ENCODE measurements around the gene VPS37B. TPM values are rescaled to one million over a fixed set of nuclear protein-coding genes. Genes with fewer than 3 reads are reported as not detected.

The VPS37B gene
- total and polyA plus RNA-seq, 2 donors (not counting 1 experiment from before 2014, with no cell fraction given): 10.7 to 25.6 TPM

DNA sequence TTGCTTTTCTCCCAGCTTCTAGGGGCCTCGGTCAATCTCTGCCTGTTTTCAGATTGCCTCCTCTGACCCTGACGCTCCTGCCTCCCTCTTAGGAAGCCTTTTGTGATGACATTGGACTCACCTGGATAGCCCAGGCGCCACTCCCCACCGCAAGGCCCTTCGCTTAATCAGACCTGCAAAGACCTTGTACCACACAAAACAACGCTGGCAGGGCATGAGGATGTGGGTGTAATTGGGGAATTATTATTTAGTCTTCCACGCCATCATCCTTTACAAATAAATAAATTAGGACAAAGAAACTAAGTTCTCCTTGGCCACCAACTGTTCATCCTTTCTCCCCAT lies 7.7 kb upstream of the VPS37B start:
- Histone ChIP-seq H3K9ac (ENCODE audit: insufficient read depth, low read length) (no peak overlapping the region), H3K27ac (ENCODE audit: insufficient read depth, low read length) (no peak overlapping the region)

DNA sequence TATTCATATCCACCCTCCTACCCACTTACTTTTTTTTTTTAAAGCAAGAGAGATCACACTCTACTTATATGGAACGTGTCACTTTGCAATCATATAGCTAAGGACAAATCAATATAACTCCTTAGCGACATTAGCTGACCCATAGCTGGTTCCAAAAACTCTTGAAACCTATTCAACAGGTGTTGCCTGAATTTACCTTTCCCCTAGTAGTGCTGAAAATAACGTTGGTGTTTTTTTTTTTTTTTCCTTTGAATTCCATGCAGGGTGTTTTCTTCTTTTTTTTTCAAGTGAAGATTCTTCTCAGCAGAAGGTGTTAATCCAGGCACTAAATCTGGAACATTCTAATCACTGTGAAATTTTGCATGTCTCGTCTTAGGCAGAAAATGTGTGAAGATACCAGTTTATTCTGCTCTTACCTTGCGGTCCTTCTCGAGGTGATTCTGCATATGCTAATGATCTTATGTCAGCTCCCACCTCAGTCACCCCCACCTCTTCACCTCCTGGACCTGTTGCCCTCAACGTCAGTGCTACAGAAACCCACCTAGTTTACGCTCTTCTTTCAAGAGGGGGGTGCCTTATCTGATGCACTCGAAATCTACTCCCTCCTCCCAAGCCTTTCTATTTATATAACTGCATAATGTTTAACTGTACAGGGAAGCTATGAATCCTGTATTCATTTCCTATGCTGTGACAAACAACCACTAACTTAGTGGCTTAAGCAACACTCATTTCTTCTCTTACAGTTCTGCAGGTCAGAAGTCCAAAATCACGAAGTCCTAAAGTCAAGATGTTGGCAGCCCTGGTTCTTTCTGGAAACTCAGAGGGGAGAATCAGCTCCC lies 7.1 kb upstream of the VPS37B start:
- H3K4me3 ChIP-seq (replicated peaks in 1 of 4; ENCODE audit: control extremely low read depth in 1 of 4, insufficient read depth in 1 of 4, low read depth in 3 of 4, low read length in 4 of 4): no peak overlapping the region
- H3K4me1 ChIP-seq (ENCODE audit: control insufficient read depth, extremely low read depth, insufficient read depth, low read length): no peaks in the 10 kb centered on the region
- no peak overlapping the region for H2AFZ ChIP-seq (ENCODE audit: low read length)
- H3K27ac ChIP-seq (ENCODE audit: insufficient read depth, low read length): no peak overlapping the region
- no peak for DNase-seq (ENCODE audit: low read depth in 2 of 2)
- no peak overlapping the region for H3K9ac ChIP-seq (ENCODE audit: insufficient read depth, low read length)
- TF ChIP-seq, protein P1, sequence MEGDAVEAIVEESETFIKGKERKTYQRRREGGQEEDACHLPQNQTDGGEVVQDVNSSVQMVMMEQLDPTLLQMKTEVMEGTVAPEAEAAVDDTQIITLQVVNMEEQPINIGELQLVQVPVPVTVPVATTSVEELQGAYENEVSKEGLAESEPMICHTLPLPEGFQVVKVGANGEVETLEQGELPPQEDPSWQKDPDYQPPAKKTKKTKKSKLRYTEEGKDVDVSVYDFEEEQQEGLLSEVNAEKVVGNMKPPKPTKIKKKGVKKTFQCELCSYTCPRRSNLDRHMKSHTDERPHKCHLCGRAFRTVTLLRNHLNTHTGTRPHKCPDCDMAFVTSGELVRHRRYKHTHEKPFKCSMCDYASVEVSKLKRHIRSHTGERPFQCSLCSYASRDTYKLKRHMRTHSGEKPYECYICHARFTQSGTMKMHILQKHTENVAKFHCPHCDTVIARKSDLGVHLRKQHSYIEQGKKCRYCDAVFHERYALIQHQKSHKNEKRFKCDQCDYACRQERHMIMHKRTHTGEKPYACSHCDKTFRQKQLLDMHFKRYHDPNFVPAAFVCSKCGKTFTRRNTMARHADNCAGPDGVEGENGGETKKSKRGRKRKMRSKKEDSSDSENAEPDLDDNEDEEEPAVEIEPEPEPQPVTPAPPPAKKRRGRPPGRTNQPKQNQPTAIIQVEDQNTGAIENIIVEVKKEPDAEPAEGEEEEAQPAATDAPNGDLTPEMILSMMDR (conservative IDR thresholded peaks at IDR 0.05 in 1 of 2, IDR thresholded peaks at IDR 0.05 in 1 of 2; ENCODE audit: low read depth in 1 of 2, low read length in 2 of 2): no peak
- no peak for TF ChIP-seq EZH2 (IDR thresholded peaks at IDR 0.05; ENCODE audit: low read length, missing control alignments)
- H3K4me2 ChIP-seq (ENCODE audit: extremely low read depth, insufficient read depth, low read length): no peak overlapping the region
- no peaks in the 10 kb centered on the region for H3K9me3 ChIP-seq (ENCODE audit: control insufficient read depth, insufficient read depth, low read depth, low read length)
- no peaks in the 10 kb centered on the region for H3K27me3 ChIP-seq (ENCODE audit: control insufficient read depth, insufficient read depth, low read length)
- H4K20me1 ChIP-seq (ENCODE audit: control insufficient read depth, extremely low read depth, insufficient read depth, low read length): no peaks in the 10 kb centered on the region
- no peaks in the 10 kb centered on the region for H3K36me3 ChIP-seq (ENCODE audit: control insufficient read depth, insufficient read depth, low read length)
- H3K79me2 ChIP-seq (ENCODE audit: control insufficient read depth, insufficient read depth, low read length): no peaks in the 10 kb centered on the region

More for the DNA sequence above, 7.7 kb upstream of the VPS37B start:
- DNase-seq (ENCODE audit: low read depth in 2 of 2): no peak
- Histone ChIP-seq H4K20me1 (ENCODE audit: control insufficient read depth, extremely low read depth, insufficient read depth, low read length) (no peaks in the 10 kb centered on the region), H3K36me3 (ENCODE audit: control insufficient read depth, insufficient read depth, low read length) (no peaks in the 10 kb centered on the region), H3K9me3 (ENCODE audit: control insufficient read depth, insufficient read depth, low read depth, low read length) (no peaks in the 10 kb centered on the region), H3K4me2 (ENCODE audit: extremely low read depth, insufficient read depth, low read length) (no peak overlapping the region), H3K79me2 (ENCODE audit: control insufficient read depth, insufficient read depth, low read length) (no peaks in the 10 kb centered on the region), H2AFZ (ENCODE audit: low read length) (no peak overlapping the region), H3K4me1 (ENCODE audit: control insufficient read depth, extremely low read depth, insufficient read depth, low read length) (no peaks in the 10 kb centered on the region), H3K27me3 (ENCODE audit: control insufficient read depth, insufficient read depth, low read length) (no peaks in the 10 kb centered on the region), H3K4me3 (replicated peaks in 1 of 4; ENCODE audit: control extremely low read depth in 1 of 4, insufficient read depth in 1 of 4, low read depth in 3 of 4, low read length in 4 of 4) (no peak overlapping the region)
- TF ChIP-seq, protein P1 (conservative IDR thresholded peaks at IDR 0.05 in 1 of 2, IDR thresholded peaks at IDR 0.05 in 1 of 2; ENCODE audit: low read depth in 1 of 2, low read length in 2 of 2): no peak
- TF ChIP-seq EZH2 (IDR thresholded peaks at IDR 0.05; ENCODE audit: low read length, missing control alignments): no peak

DNA sequence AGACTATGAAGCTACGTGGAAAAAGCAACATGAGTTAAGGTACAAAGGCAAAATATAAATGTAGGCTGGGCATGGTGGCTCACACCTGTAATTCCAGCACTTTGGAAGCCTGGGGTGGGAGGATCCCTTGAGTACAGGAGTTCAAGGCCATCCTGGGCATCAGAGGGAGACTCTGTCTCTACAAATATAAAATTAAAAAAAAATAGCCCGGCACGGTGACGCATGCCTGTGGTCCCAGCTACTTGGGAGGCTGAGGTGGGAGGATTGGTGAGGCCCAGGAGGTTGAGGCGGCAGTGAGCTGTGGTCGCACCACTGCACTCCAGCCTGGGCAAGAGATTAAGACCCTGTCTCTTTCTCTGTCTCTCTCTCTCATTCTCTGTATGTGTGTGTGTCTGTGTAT lies 4.0 kb upstream of the VPS37B start:
- Histone ChIP-seq H4K20me1 (ENCODE audit: control insufficient read depth, extremely low read depth, insufficient read depth, low read length) (no peaks in the 10 kb centered on the region), H3K4me3 (replicated peaks in 1 of 4; ENCODE audit: control extremely low read depth in 1 of 4, insufficient read depth in 1 of 4, low read depth in 3 of 4, low read length in 4 of 4) (no peak overlapping the region)

More for the DNA sequence above, 4.0 kb upstream of the VPS37B start:
- Histone ChIP-seq H3K4me1 (ENCODE audit: control insufficient read depth, extremely low read depth, insufficient read depth, low read length) (peaks cover under 1% of the 10 kb centered on the region), H3K9me3 (ENCODE audit: control insufficient read depth, insufficient read depth, low read depth, low read length) (no peaks in the 10 kb centered on the region), H3K4me2 (ENCODE audit: extremely low read depth, insufficient read depth, low read length) (no peak overlapping the region), H3K27ac (ENCODE audit: insufficient read depth, low read length) (no peak overlapping the region), H3K9ac (ENCODE audit: insufficient read depth, low read length) (no peak overlapping the region), H3K36me3 (ENCODE audit: control insufficient read depth, insufficient read depth, low read length) (no peaks in the 10 kb centered on the region), H2AFZ (ENCODE audit: low read length) (no peak overlapping the region), H3K79me2 (ENCODE audit: control insufficient read depth, insufficient read depth, low read length) (peaks cover 6% of the 10 kb centered on the region), H3K27me3 (ENCODE audit: control insufficient read depth, insufficient read depth, low read length) (no peaks in the 10 kb centered on the region)
- DNase-seq (ENCODE audit: low read depth in 2 of 2): no peak
- TF ChIP-seq, protein P1 (conservative IDR thresholded peaks at IDR 0.05 in 1 of 2, IDR thresholded peaks at IDR 0.05 in 1 of 2; ENCODE audit: low read depth in 1 of 2, low read length in 2 of 2): no peak
- TF ChIP-seq EZH2 (IDR thresholded peaks at IDR 0.05; ENCODE audit: low read length, missing control alignments): no peak
